Activated gamma-delta T cell treated with anti-CD3 and anti-CD28 coated beads, Interleukin-2, amount 50 U/mL, for 16 hours (primary cell): ENCODE measurements around the gene CHAT.

ENCODE experiments used
- DNase-seq: peaks from one replicate; pipeline ENCODE4 v3.0.0-alpha.2; 2020; ENCODE audit warnings: low read depth

Gene CHAT

GRCh38 chr10:49688920-49689319 lies 75.1 kb downstream of the CHAT start:
- no peak for DNase-seq

- DNase-seq, result no peak
Observed at GRCh38 chr10:49689882-49690510, 76.2 kb downstream of the CHAT start.

- no peak for DNase-seq
Observed at GRCh38 chr10:49690698-49691356, 77.0 kb downstream of the CHAT start.

- DNase-seq, result no peak
Observed at GRCh38 chr10:49691588-49691987, 77.8 kb downstream of the CHAT start.

DNA sequence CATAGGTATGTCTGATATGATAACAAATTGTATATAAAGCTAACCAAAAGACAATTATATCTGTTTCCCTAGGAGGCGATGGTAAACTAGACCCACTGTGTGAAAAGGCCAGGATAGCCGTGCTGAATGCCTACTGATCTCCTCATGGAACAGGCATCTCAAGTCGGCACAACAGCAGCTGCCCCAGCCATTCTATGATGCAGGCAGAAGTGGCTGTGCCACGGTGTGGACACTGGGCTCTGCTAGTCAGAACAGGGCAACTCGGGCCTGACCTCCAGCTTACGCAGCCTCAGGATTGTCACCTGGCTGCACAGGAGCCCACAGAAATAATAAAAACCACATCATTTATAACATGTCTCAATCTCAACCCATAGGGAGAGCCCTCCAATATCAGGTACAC lies 80.6 kb downstream of the CHAT start:
- DNase-seq, result no peak

DNA sequence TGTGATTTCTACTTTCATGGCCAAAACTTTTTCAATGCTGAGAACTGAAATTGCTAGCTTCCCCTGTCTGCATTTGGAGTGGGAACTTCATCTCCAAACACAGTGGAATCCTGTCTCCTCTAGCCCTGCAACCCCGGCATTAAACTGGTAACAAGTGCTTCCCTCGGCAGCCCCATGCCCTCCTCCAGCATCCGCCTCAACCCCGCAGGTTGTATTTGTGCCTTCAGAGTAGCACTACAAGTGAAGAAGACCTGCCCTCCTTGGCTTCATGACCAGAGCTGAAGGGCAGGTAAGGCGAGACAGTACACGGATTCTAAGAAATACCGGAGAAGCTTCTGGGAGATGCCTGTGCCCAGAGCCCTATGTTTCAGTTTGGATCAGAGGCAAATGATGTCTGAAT lies 82.5 kb downstream of the CHAT start:
- DNase-seq, result no peak

GRCh38 chr10:49698679-49699078 lies 84.8 kb downstream of the CHAT start:
- DNase-seq, result no peak

DNA sequence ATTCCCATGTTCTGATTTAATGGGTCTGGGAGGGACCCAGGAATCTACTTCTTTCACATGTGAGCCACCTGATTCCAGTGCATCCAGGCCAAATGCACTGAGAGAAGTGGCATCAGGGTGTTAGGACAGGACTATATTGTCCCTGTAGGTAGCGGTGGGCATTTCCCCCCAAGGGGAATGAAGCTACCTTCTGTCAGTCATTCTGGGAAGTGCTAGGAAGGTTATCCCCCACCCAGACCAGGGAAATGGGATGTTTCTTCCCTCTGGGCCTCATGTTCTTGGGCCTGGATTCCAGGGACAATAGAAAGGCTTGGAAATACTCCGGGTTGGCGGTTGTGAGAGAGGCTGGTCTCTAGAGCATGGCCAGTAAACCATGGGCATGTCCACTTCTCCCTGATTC lies 86.4 kb downstream of the CHAT start:
- no peak for DNase-seq

- DNase-seq, result no peak
Observed at GRCh38 chr10:49700997-49701396, 87.2 kb downstream of the CHAT start.

- DNase-seq, result no peak
Observed at GRCh38 chr10:49707585-49707984, 93.7 kb downstream of the CHAT start.

DNA sequence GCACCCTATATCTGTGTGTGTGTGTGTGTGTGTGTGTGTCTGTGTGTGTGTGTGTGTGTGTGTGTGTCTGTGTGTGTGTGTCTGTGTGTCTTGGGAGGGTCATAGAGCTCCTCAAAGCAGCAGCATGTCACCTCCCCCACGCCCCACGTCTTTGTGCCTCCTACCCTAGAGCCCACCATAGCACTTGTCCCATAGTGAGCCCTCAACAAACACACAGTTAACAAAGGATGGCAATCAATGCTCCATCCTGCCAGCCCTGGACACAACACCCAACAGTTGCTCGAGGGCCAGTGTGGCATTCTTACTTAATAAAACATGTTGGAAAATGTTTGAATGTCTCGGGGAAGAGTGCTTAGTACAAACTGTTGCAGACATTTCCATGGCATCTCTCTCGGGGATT lies 96.1 kb downstream of the CHAT start:
- DNase-seq, result no peak

DNA sequence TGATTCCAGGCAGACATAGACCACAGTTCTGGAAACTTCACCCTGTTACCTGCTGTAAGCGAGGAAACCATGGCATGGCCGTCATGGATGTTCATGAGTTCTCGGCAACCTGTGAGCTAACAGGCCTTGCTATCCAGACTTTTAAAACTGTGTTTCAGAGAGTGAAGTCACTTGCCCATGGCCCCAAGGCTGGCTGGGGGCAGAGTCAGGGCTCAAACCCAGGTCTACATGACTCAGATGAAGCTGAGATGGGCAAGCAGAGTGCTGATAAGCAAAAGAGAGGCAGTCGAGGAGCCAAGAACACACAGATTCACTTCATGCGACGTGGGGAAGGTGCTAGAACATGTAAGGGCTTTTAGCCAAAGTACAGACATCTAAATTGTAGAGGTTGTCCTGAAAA lies 97.1 kb downstream of the CHAT start:
- DNase-seq, result no peak

DNA sequence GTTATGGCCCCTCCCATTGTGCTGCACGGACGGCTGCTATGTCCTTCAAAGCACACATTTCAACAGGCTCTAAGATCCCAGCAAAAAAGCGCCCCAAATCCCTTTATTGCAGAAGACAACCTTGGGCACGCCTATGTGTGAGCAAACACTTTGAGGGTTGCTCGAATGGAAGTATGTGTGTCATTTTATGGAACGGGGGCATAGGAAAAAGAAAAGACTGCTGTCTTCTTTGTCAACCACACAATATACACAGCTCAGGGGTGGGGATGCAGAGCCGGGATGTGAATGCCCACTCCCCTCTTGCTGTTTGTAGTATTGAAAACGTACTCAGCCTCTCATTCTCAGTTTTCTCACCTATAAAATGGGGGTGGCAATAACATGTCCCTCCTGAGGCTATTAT lies 97.6 kb downstream of the CHAT start:
- no peak for DNase-seq

GRCh38 chr10:49713266-49713665 lies 99.4 kb downstream of the CHAT start:
- no peak for DNase-seq
